ENCODE data around the gene DNAI4. TPM values are rescaled to one million over a fixed set of nuclear protein-coding genes. Genes with fewer than 3 reads are reported as not detected.

DNAI4 gene
- polyA plus RNA-seq, 1 donor (not counting 4 experiments of a cell fraction or from before 2014, with no cell fraction given) = 4.1 TPM

- Histone ChIP-seq H3K9ac (ENCODE audit: control insufficient read depth, extremely low read depth, insufficient read depth, low read length) (no peak overlapping the region), H3K79me2 (ENCODE audit: control insufficient read depth, insufficient read depth, low read length) (no peaks in the 10 kb centered on the region), H2AFZ (ENCODE audit: control insufficient read depth, low read length) (no peak overlapping the region), H3K4me2 (ENCODE audit: control insufficient read depth, extremely low read depth, insufficient read depth, low read depth, low read length) (no peak overlapping the region), H4K20me1 (ENCODE audit: control insufficient read depth, extremely low read depth, insufficient read depth, low read length) (no peaks in the 10 kb centered on the region), H3K36me3 (ENCODE audit: control insufficient read depth in 2 of 2, extremely low read depth in 1 of 2, insufficient read depth in 2 of 2, low read length in 2 of 2) (no peaks in the 10 kb centered on the region), H3K9me1 (ENCODE audit: control insufficient read depth, extremely low read depth, insufficient read depth, low read length) (no peaks in the 10 kb centered on the region), H3K9me3 (ENCODE audit: control insufficient read depth, low read depth, low read length) (no peaks in the 10 kb centered on the region), H3K4me1 (ENCODE audit: control insufficient read depth, extremely low read depth, insufficient read depth, low read length) (no peaks in the 10 kb centered on the region), H3K4me3 (ENCODE audit: control insufficient read depth in 2 of 3, extremely low read depth in 1 of 3, insufficient read depth in 2 of 3, low read depth in 1 of 3, low read length in 3 of 3) (no peak overlapping the region), H3K27me3 (ENCODE audit: control insufficient read depth, extremely low read depth, insufficient read depth, low read length) (peaks cover 3% of the 10 kb centered on the region), H3K27ac (ENCODE audit: control insufficient read depth, insufficient read depth, low read length) (no peak overlapping the region)
- FAIRE-seq = no peak
- DNase-seq (ENCODE audit: low read depth, low spot score) = no peak
- dilution Hi-C loops (cut with MboI; ENCODE audit: extremely low pct_ligation_motif_present, low sequenced_read_pairs) = no loop called here
- TF ChIP-seq CTCF (optimal IDR thresholded peaks at IDR 0.05 in 1 of 3, IDR thresholded peaks at IDR 0.05 in 1 of 3, conservative IDR thresholded peaks at IDR 0.05 in 1 of 3; ENCODE audit: extremely low read depth in 1 of 3, insufficient read depth in 2 of 3, low read length in 3 of 3) = no peak
- no peak for TF ChIP-seq EZH2 (IDR thresholded peaks at IDR 0.05; ENCODE audit: low read length)
Observed at GRCh38 chr1:66778969-66779368, 145.7 kb downstream of the DNAI4 start.

GRCh38 chr1:66778266-66778665, 146.4 kb downstream of the DNAI4 start:
- FAIRE-seq = no peak

More at GRCh38 chr1:66778266-66778665, 146.4 kb downstream of the DNAI4 start:
- DNase-seq (ENCODE audit: low read depth, low spot score) = no peak
- no peaks in the 10 kb centered on the region for H4K20me1 ChIP-seq (ENCODE audit: control insufficient read depth, extremely low read depth, insufficient read depth, low read length)
- no peak overlapping the region for H3K27ac ChIP-seq (ENCODE audit: control insufficient read depth, insufficient read depth, low read length)
- no peaks in the 10 kb centered on the region for H3K9me3 ChIP-seq (ENCODE audit: control insufficient read depth, low read depth, low read length)
- TF ChIP-seq EZH2 (IDR thresholded peaks at IDR 0.05; ENCODE audit: low read length) (no peak), CTCF (optimal IDR thresholded peaks at IDR 0.05 in 1 of 3, IDR thresholded peaks at IDR 0.05 in 1 of 3, conservative IDR thresholded peaks at IDR 0.05 in 1 of 3; ENCODE audit: extremely low read depth in 1 of 3, insufficient read depth in 2 of 3, low read length in 3 of 3) (no peak)
- H3K9me1 ChIP-seq (ENCODE audit: control insufficient read depth, extremely low read depth, insufficient read depth, low read length) = no peaks in the 10 kb centered on the region
- no peak overlapping the region for H3K9ac ChIP-seq (ENCODE audit: control insufficient read depth, extremely low read depth, insufficient read depth, low read length)
- no peak overlapping the region for H3K4me2 ChIP-seq (ENCODE audit: control insufficient read depth, extremely low read depth, insufficient read depth, low read depth, low read length)
- H2AFZ ChIP-seq (ENCODE audit: control insufficient read depth, low read length) = no peak overlapping the region
- no peak overlapping the region for H3K4me3 ChIP-seq (ENCODE audit: control insufficient read depth in 2 of 3, extremely low read depth in 1 of 3, insufficient read depth in 2 of 3, low read depth in 1 of 3, low read length in 3 of 3)
- no peaks in the 10 kb centered on the region for H3K79me2 ChIP-seq (ENCODE audit: control insufficient read depth, insufficient read depth, low read length)
- no peaks in the 10 kb centered on the region for H3K4me1 ChIP-seq (ENCODE audit: control insufficient read depth, extremely low read depth, insufficient read depth, low read length)
- peaks cover 3% of the 10 kb centered on the region for H3K27me3 ChIP-seq (ENCODE audit: control insufficient read depth, extremely low read depth, insufficient read depth, low read length)
- H3K36me3 ChIP-seq (ENCODE audit: control insufficient read depth in 2 of 2, extremely low read depth in 1 of 2, insufficient read depth in 2 of 2, low read length in 2 of 2) = no peaks in the 10 kb centered on the region
- dilution Hi-C loops (cut with MboI; ENCODE audit: extremely low pct_ligation_motif_present, low sequenced_read_pairs) = no loop called here
